Subcutaneous adipose tissue (tissue), 4 donors: ENCODE data around the gene HDDC3. TPM values are rescaled to one million over a fixed set of nuclear protein-coding genes. Genes with fewer than 3 reads are reported as not detected.

Source experiments
- CTCF ChIP-seq: fragments of 450-650 bp; IDR thresholded peaks from one replicate; pipeline ENCODE4 v1.5.1; 2016; ENCODE audit warnings: low read depth, mild to moderate bottlenecking, control low read depth, antibody characterized with exemption, moderate library complexity
- small RNA-seq: library from RNA; depleted of rRNA; stranded (forward); fragments of <200 nt; gene quantifications from one replicate; pipeline ENCODE3, GENCODE V24; 2016
- total RNA-seq, 4 donors: library from RNA; depleted of rRNA; stranded (reverse); fragments of >200 nt; gene quantifications; one replicate each; pipeline ENCODE4 v1.1.0, GENCODE V29; 2016

Gene HDDC3
- total RNA-seq, 4 donors from 2014 or later = 15.6 to 42.4 (median 17.1) TPM

DNA sequence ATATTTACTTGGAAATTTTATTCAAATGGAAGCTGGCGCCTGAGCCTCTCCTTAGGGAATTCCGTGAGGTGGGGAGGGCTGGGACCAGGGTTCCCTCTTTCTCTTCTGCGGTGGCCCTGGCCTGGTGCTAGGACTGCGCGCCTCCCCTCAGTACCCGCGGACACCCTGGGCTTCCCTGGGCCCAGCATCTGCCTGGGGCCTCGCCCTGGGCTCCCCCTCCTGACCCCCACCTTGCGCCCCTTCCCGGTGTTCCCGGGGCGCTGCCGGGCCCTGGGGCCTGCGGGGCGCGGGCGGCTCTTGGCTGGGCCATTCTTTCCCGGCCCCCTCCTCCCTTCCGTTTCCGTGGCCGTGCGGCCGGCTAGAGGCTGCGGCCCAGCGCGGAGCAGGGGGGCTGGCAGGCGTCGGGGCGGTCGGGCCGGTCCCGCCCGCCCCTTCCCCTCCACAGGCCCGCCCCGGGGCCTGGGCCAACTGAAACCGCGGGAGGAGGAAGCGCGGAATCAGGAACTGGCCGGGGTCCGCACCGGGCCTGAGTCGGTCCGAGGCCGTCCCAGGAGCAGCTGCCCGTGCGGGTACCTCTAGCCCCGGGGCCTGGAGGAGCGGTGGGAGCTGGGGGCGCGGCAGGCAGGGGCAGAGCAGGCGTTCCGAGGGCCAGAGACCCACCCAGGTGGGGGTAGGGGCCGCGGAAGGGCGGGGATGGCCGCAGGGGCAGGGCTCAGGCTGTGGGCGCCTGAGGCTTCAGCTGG is 48.2 kb downstream of the HDDC3 start, which contains the start of gene FES:
TSS of gene FES (plus strand) at position 529 of the 743 bp plus-strand sequence. CDS start 542 bp downstream, outside the sequence.
- TF ChIP-seq CTCF = no peak

DNA sequence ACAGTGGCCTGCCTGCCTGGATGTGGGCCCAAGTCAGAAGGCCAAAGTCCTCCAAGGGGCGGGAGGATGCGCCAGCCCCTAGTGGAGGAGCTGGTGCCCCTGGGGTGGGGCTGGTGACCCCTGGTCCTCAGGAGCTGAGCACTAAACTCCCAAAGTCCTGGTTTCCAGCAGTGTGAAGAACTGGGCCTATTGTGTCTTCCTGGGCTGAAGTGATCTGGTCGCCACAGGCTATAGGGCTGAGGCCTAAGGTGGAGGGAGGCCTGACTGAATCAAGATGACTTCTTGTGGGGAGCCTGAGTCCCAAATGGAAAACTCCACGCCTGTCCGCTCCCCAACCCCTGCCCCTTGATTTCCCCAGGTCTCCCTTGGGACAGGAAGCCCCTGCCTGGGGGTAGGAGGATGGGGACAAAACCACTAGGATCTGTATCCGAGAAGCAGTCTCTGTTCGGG is 48.8 kb downstream of the HDDC3 start:
- TF ChIP-seq CTCF = no peak

DNA sequence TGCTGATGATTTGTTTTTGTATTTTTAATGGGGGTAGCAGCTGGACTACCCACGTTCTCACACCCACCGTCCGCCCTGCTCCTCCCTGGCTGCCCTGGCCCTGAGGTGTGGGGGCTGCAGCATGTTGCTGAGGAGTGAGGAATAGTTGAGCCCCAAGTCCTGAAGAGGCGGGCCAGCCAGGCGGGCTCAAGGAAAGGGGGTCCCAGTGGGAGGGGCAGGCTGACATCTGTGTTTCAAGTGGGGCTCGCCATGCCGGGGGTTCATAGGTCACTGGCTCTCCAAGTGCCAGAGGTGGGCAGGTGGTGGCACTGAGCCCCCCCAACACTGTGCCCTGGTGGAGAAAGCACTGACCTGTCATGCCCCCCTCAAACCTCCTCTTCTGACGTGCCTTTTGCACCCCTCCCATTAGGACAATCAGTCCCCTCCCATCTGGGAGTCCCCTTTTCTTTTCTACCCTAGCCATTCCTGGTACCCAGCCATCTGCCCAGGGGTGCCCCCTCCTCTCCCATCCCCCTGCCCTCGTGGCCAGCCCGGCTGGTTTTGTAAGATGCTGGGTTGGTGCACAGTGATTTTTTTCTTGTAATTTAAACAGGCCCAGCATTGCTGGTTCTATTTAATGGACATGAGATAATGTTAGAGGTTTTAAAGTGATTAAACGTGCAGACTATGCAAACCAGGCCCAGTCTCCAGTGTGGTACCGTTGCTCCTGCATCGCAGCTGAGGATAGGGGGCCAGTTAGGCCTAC is 49.4 kb downstream of the HDDC3 start:
- no peak for TF ChIP-seq CTCF

GRCh38 chr15:90881978-90882721 is 50.2 kb downstream of the HDDC3 start:
- TF ChIP-seq CTCF = no peak

GRCh38 chr15:90881181-90881977 is 51.0 kb downstream of the HDDC3 start:
- no peak for TF ChIP-seq CTCF

GRCh38 chr15:90880381-90881145 is 51.8 kb downstream of the HDDC3 start:
- TF ChIP-seq CTCF = no peak

Small RNAs within 50 kb of the gene (small RNA-seq; reads per million reads assigned to genes)
- 0.49 reads per million for gene RF00019

Other genes starting within 250 kb of the HDDC3 start
- gene BLM, start 215.2 kb downstream of the HDDC3 start, total RNA-seq = 10 to 100 TPM in 1 of 4 donors, 1 to 10 TPM in 3; 2.4 to 13.6 (median 6.8) TPM
- gene FURIN, start 64.0 kb downstream of the HDDC3 start, total RNA-seq = 10 to 100 TPM; 34.4 to 72.5 (median 49.8) TPM
- 10 to 100 TPM; 37.5 to 85.2 (median 75.8) TPM for gene FES, start 48.0 kb downstream of the HDDC3 start, total RNA-seq
- gene MAN2A2, start 29.2 kb downstream of the HDDC3 start, total RNA-seq = 100 to 1,000 TPM in 1 of 4 donors, 10 to 100 TPM in 3; 46.6 to 104 (median 48.2) TPM
- gene UNC45A, start 2.7 kb upstream of the HDDC3 start, total RNA-seq = 10 to 100 TPM; 25.4 to 68.2 (median 49.8) TPM
- 1 to 10 TPM; 4.2 to 6.6 (median 5.5) TPM for gene RCCD1, start 22.3 kb upstream of the HDDC3 start, total RNA-seq
- gene PRC1, start 62.0 kb upstream of the HDDC3 start, total RNA-seq = 10 to 100 TPM in 2 of 4 donors, 1 to 10 TPM in 2; 3.4 to 20.9 (median 13.7) TPM
- gene VPS33B, start 90.0 kb upstream of the HDDC3 start, total RNA-seq = 1 to 10 TPM; 4.9 to 9.4 (median 5.3) TPM
- gene SV2B, start 167.7 kb upstream of the HDDC3 start, total RNA-seq = 1 to 10 TPM; 1.4 to 6.4 (median 2.2) TPM